Liver (tissue), 9 donors: ENCODE data around the gene DPY19L3. TPM values are rescaled to one million over a fixed set of nuclear protein-coding genes. Genes with fewer than 3 reads are reported as not detected.

Experiments used
- DNase-seq: peaks from one replicate; pipeline ENCODE4 v3.0.0-alpha.2; 2017; ENCODE audit warnings: low spot score
- H3K27ac ChIP-seq, 2 donors: one replicate each; pipeline ENCODE4 v1.7.0; 2013; ENCODE audit warnings: inconsistent platforms in 2 of 2, low read length in 2 of 2, control low read depth in 1 of 2, low read depth in 1 of 2, mild to moderate bottlenecking in 1 of 2
- H3K27me3 ChIP-seq, 4 donors: one replicate each; pipeline versions ENCODE4 v1.6.1 to v1.7.0; 2013; ENCODE audit warnings: low read length in 3 of 4, inconsistent platforms in 1 of 4, mild to moderate bottlenecking in 1 of 4, moderate library complexity in 1 of 4; ENCODE audit not compliant: control insufficient read depth in 4 of 4, insufficient read depth in 4 of 4
- H3K36me3 ChIP-seq, 4 donors: one replicate each; pipeline versions ENCODE4 v1.6.1 to v1.7.0; 2013; ENCODE audit warnings: low read length in 3 of 4, mild to moderate bottlenecking in 3 of 4, low read depth in 1 of 4, moderate library complexity in 1 of 4; ENCODE audit not compliant: control insufficient read depth in 4 of 4, insufficient read depth in 3 of 4
- H3K4me1 ChIP-seq, 4 donors: one replicate each; pipeline versions ENCODE4 v1.6.1 to v1.7.0; 2013; ENCODE audit warnings: low read length in 3 of 4, mild to moderate bottlenecking in 3 of 4, moderate library complexity in 1 of 4; ENCODE audit not compliant: control insufficient read depth in 4 of 4, insufficient read depth in 4 of 4
- H3K4me3 ChIP-seq, 3 donors: one replicate each; pipeline versions ENCODE4 v1.6.1 to v1.7.0; 2013; ENCODE audit warnings: low read length in 3 of 3, control low read depth in 1 of 3, low read depth in 1 of 3, mild to moderate bottlenecking in 1 of 3
- H3K9ac ChIP-seq, 2 donors: one replicate each; pipeline ENCODE4 v1.7.0; 2013; ENCODE audit warnings: low read length in 2 of 2, mild to moderate bottlenecking in 2 of 2, moderate library complexity in 2 of 2, control low read depth in 1 of 2, low read depth in 1 of 2
- H3K9me3 ChIP-seq, 4 donors: one replicate each; pipeline versions ENCODE4 v1.6.1 to v1.7.0; 2013; ENCODE audit warnings: low read length in 3 of 4; ENCODE audit not compliant: control insufficient read depth in 4 of 4
- EGR1 ChIP-seq, 2 donors: IDR thresholded peaks; 2 replicates each; pipeline ENCODE4 v1.6.1; 2016 to 2018; ENCODE audit warnings: antibody characterized with exemption in 2 of 2, low read depth in 2 of 2
- FOXA1 ChIP-seq: IDR thresholded peaks from 2 replicates; pipeline ENCODE4 v1.6.1; 2016; ENCODE audit warnings: antibody characterized with exemption
- FOXA2 ChIP-seq: IDR thresholded peaks from 2 replicates; pipeline ENCODE4 v1.6.1; 2016; ENCODE audit warnings: antibody characterized with exemption
- GABPA ChIP-seq, 2 donors: IDR thresholded peaks in 1 of 2; conservative IDR thresholded peaks in 1 of 2; 2 replicates each; pipeline ENCODE4 v1.6.1; 2016; ENCODE audit warnings: antibody characterized with exemption in 2 of 2, mild to moderate bottlenecking in 1 of 2, moderate library complexity in 1 of 2
- HNF4A ChIP-seq, 2 donors: conservative IDR thresholded peaks; 2 replicates each; pipeline ENCODE4 v1.6.1; 2016; ENCODE audit warnings: antibody characterized with exemption in 2 of 2, mild to moderate bottlenecking in 2 of 2
- HNF4G ChIP-seq: IDR thresholded peaks from 2 replicates; pipeline ENCODE4 v1.6.1; 2016; ENCODE audit warnings: antibody characterized with exemption
- JUND ChIP-seq, 2 donors: IDR thresholded peaks; 2 replicates each; pipeline ENCODE4 v1.6.1; 2016; ENCODE audit warnings: antibody characterized with exemption in 2 of 2
- NR2F2 ChIP-seq: IDR thresholded peaks from 2 replicates; pipeline ENCODE4 v1.6.1; 2016; ENCODE audit warnings: antibody characterized with exemption
- RAD21 ChIP-seq, 2 donors: IDR thresholded peaks; 2 replicates each; pipeline ENCODE4 v1.6.1; 2016; ENCODE audit warnings: antibody characterized with exemption in 2 of 2, mild to moderate bottlenecking in 2 of 2
- RXRA ChIP-seq, 2 donors: IDR thresholded peaks; 2 replicates each; pipeline ENCODE4 v1.6.1; 2017 to 2018; ENCODE audit warnings: antibody characterized with exemption in 2 of 2, mild to moderate bottlenecking in 1 of 2
- SP1 ChIP-seq: IDR thresholded peaks from 2 replicates; pipeline ENCODE4 v1.6.1; 2018; ENCODE audit warnings: antibody characterized with exemption, mild to moderate bottlenecking
- TAF1 ChIP-seq: conservative IDR thresholded peaks from 2 replicates; pipeline ENCODE4 v1.6.1; 2016; ENCODE audit warnings: antibody characterized with exemption, mild to moderate bottlenecking
- YY1 ChIP-seq: IDR thresholded peaks from 2 replicates; pipeline ENCODE4 v1.6.1; 2016; ENCODE audit warnings: antibody characterized with exemption, mild to moderate bottlenecking
- ZBTB33 ChIP-seq: IDR thresholded peaks from 2 replicates; pipeline ENCODE4 v1.6.1; 2016; ENCODE audit warnings: antibody characterized with exemption
- WGBS: extraction: QIAGEN DNeasy Blood & Tissue Kit; methylation state at CpG from one replicate; pipeline ENCODE4 v1.1.7; 2013; 5-methylcytosine and 5-hydroxymethylcytosine counted together
- polyA plus RNA-seq, 2 donors: library from polyadenylated mRNA; stranded (reverse) in 1 of 2; unstranded in 1 of 2; fragments of 200-250 nt in 1 of 2; fragments of >200 nt in 1 of 2; fragmentation: Nextera tagmentation in 1 of 2; extraction: Ambion mirVana in 1 of 2; gene quantifications; one replicate each; pipeline versions ENCODE4 v1.2.1 to v1.2.3, GENCODE V29; 2013 to 2015
- total RNA-seq, 2 donors: library from RNA; depleted of rRNA; stranded (reverse); fragments of >200 nt; gene quantifications; one replicate each; pipeline ENCODE4 v1.2.3, GENCODE V29; 2014
- TF ChIP-seq, protein P1 (sequence below): fragments of 150-350 bp; IDR thresholded peaks from 2 replicates; pipeline ENCODE4 v1.5.1; 2017; ENCODE audit warnings: improper control_type of control experiment, low read depth, low read length; ENCODE audit not compliant: missing input control
- TF ChIP-seq, protein P2 (sequence below): IDR thresholded peaks from 2 replicates; pipeline ENCODE4 v1.6.1; 2016; ENCODE audit warnings: antibody characterized with exemption
- TF ChIP-seq, protein P3 (sequence below): IDR thresholded peaks from 2 replicates; pipeline ENCODE4 v1.6.1; 2016; ENCODE audit warnings: antibody characterized with exemption
- TF ChIP-seq, protein P4 (sequence below): IDR thresholded peaks from 2 replicates; pipeline ENCODE4 v1.6.1; 2016; ENCODE audit warnings: antibody characterized with exemption, mild to moderate bottlenecking
- donor health status: healthy.
- donor health status: healthy.
- donor health status: healthy.
- donor health status: healthy.
- donor health status: healthy.

Gene DPY19L3
- total and polyA plus RNA-seq, 4 donors = 2.7 to 13.0 (median 7.4) TPM

- TF ChIP-seq, protein P1, sequence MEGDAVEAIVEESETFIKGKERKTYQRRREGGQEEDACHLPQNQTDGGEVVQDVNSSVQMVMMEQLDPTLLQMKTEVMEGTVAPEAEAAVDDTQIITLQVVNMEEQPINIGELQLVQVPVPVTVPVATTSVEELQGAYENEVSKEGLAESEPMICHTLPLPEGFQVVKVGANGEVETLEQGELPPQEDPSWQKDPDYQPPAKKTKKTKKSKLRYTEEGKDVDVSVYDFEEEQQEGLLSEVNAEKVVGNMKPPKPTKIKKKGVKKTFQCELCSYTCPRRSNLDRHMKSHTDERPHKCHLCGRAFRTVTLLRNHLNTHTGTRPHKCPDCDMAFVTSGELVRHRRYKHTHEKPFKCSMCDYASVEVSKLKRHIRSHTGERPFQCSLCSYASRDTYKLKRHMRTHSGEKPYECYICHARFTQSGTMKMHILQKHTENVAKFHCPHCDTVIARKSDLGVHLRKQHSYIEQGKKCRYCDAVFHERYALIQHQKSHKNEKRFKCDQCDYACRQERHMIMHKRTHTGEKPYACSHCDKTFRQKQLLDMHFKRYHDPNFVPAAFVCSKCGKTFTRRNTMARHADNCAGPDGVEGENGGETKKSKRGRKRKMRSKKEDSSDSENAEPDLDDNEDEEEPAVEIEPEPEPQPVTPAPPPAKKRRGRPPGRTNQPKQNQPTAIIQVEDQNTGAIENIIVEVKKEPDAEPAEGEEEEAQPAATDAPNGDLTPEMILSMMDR = no peak
These were observed 66.2 kb downstream of the DPY19L3 start (continued) for GRCh38 chr19:32471811-32472210.

DNA sequence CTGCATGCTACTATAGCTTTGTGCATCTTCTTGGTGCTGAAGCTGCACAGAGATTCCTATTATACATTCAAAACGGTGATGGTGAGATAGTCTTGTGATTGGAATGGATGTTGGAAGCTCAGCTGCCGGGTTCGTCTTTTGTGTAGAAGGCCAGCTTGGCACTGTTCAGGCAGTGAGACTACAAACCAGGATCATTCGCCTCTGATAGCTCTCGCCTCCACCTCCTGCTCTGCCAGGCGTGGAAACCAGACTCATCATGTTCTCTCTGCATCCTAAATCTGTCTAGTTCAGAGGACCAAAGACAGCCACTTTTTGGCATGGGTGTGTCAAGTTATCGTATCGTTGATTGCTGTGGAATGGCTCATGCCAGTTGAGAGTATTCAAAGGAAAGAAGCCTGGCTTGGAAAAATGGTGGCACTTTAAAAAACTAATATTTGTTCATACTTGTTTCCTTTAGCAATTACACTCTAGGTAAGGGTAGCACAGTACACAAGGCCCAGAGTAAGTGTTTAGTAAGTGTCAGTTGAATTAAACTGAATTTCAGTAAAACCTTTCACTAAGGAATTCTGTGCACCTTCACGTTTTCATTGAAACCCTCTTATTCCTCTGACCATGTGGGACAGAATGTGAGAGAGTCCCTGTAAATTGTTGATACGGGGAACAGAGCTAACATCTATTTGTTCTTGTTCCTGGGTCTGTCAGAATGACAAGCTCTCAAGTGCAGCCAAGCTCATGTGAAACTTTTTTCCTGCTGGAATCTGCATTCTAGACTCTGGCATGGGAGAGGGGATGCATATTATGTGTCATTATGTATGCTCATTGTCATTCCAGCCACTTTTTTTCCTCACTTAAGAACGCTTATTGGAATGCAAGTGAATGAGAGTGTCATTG, 69.8 kb downstream of the DPY19L3 start:
- TF ChIP-seq, protein P1 = no peak
- TF ChIP-seq, protein P2, sequence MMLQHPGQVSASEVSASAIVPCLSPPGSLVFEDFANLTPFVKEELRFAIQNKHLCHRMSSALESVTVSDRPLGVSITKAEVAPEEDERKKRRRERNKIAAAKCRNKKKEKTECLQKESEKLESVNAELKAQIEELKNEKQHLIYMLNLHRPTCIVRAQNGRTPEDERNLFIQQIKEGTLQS = no peak
- TF ChIP-seq EGR1 (IDR thresholded peaks at IDR 0.05; ENCODE audit: low read depth in 2 of 2) (no peak), HNF4A (conservative IDR thresholded peaks at IDR 0.05) (no peak), FOXA2 (no peak), NR2F2 (no peak), FOXA1 (no peak), SP1 (no peak), GABPA (IDR thresholded peaks at IDR 0.05 in 1 of 2, conservative IDR thresholded peaks at IDR 0.05 in 1 of 2) (no peak), JUND (IDR thresholded peaks at IDR 0.05) (no peak), YY1 (no peak), RXRA (IDR thresholded peaks at IDR 0.05) (no peak), RAD21 (IDR thresholded peaks at IDR 0.05) (no peak), TAF1 (no peak), ZBTB33 (no peak), HNF4G (no peak)
- TF ChIP-seq, protein P3, sequence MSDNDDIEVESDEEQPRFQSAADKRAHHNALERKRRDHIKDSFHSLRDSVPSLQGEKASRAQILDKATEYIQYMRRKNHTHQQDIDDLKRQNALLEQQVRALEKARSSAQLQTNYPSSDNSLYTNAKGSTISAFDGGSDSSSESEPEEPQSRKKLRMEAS = no peak
- TF ChIP-seq, protein P4, sequence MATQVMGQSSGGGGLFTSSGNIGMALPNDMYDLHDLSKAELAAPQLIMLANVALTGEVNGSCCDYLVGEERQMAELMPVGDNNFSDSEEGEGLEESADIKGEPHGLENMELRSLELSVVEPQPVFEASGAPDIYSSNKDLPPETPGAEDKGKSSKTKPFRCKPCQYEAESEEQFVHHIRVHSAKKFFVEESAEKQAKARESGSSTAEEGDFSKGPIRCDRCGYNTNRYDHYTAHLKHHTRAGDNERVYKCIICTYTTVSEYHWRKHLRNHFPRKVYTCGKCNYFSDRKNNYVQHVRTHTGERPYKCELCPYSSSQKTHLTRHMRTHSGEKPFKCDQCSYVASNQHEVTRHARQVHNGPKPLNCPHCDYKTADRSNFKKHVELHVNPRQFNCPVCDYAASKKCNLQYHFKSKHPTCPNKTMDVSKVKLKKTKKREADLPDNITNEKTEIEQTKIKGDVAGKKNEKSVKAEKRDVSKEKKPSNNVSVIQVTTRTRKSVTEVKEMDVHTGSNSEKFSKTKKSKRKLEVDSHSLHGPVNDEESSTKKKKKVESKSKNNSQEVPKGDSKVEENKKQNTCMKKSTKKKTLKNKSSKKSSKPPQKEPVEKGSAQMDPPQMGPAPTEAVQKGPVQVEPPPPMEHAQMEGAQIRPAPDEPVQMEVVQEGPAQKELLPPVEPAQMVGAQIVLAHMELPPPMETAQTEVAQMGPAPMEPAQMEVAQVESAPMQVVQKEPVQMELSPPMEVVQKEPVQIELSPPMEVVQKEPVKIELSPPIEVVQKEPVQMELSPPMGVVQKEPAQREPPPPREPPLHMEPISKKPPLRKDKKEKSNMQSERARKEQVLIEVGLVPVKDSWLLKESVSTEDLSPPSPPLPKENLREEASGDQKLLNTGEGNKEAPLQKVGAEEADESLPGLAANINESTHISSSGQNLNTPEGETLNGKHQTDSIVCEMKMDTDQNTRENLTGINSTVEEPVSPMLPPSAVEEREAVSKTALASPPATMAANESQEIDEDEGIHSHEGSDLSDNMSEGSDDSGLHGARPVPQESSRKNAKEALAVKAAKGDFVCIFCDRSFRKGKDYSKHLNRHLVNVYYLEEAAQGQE = no peak
- no peaks in the 10 kb centered on the region for H3K4me1 ChIP-seq
- H3K27ac ChIP-seq = no peak overlapping the region
- H3K4me3 ChIP-seq = no peak overlapping the region
- 97% methylated on average over 11 of the region's 11 CpGs for WGBS
- H3K27me3 ChIP-seq = no peaks in the 10 kb centered on the region
- H3K9ac ChIP-seq = no peak overlapping the region
- peaks cover 3 to 8% (median 7%) of the 10 kb centered on the region in 4 donors for H3K36me3 ChIP-seq
- H3K9me3 ChIP-seq = no peaks in the 10 kb centered on the region
- no peak for DNase-seq
